ENCODE data around the gene PTH2R.
"Not testable (repeated sequence)": the region's sequence is repeated elsewhere in the genome, so short reads cannot be mapped to it uniquely, and the experiment has no call there.

PTH2R gene

DNA sequence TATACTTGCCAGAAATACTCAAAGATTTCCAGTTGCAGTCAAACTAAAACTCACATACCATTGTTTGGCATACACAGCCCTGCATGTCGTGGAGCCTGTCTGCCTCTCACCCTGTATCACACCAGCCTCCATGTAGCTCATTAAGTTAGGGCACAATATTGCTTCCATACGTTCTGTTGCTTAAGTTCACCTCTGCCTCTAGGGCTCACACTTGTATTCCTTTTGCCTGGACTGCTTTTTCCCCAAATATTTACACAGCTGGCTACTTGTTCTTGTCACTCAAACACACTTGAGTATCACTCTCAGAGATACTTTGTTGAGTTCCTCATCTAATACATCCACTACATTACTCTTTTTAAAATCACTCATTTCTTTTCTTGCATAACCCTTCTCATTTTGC lies 83.1 kb downstream of the PTH2R start:
- H3K36me3 Mint-ChIP-seq = no peaks in the 10 kb centered on the region
- H3K27ac Mint-ChIP-seq = no peak overlapping the region
- H3K4me1 Mint-ChIP-seq (ENCODE audit: low read depth) = no peaks in the 10 kb centered on the region
- no peaks in the 10 kb centered on the region for H3K9me3 Mint-ChIP-seq (ENCODE audit: low read depth)
- H3K4me3 Mint-ChIP-seq = no peak overlapping the region
- peaks cover 1% of the 10 kb centered on the region for H3K27me3 Mint-ChIP-seq

DNA sequence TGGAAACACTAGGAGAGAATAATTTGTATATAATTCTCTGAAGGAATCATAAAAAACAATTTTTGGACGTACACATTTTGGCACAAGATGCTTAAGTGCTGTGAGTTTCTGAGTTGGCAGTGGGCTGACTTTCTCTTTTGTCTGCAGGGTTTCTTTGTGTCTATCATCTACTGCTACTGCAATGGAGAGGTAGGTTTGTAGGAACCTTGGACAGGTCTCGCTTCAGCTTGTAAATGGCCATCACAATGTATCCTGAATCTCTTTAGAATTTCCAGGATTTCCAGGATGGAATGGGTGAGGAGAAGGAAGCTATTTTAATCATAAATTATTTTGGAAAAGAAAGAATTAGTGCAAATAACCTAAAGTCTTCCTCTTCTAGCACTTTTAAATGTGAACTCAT lies 83.9 kb downstream of the PTH2R start:
- Mint-ChIP-seq H3K27me3 (peaks cover 1% of the 10 kb centered on the region), H3K27ac (no peak overlapping the region), H3K36me3 (no peaks in the 10 kb centered on the region), H3K9me3 (ENCODE audit: low read depth) (no peaks in the 10 kb centered on the region), H3K4me3 (no peak overlapping the region), H3K4me1 (ENCODE audit: low read depth) (no peaks in the 10 kb centered on the region)

DNA sequence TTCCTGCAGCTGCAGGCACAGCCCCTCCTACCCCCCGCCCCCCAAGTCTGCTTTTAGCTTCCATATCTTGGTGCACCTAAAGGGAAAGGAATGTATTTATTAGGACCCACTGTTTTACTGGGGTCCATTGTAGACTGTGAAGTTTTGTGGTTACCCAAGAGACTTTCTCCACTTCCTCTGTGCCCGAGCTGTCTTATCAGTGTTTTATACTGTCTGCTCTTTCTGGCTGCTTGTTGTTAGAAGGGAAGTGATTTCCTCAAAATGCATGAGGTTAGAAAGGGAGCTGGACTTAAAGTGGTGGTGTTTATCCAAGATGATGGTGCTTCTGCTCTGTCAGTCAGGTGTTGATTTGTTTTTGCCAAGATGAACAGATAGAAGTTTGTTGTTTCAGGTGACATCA lies 85.0 kb downstream of the PTH2R start:
- H3K27me3 Mint-ChIP-seq = peaks cover 1% of the 10 kb centered on the region
- no peaks in the 10 kb centered on the region for H3K4me1 Mint-ChIP-seq (ENCODE audit: low read depth)
- no peaks in the 10 kb centered on the region for H3K36me3 Mint-ChIP-seq
- H3K9me3 Mint-ChIP-seq (ENCODE audit: low read depth) = no peaks in the 10 kb centered on the region
- no peak overlapping the region for H3K4me3 Mint-ChIP-seq
- H3K27ac Mint-ChIP-seq = no peak overlapping the region

DNA sequence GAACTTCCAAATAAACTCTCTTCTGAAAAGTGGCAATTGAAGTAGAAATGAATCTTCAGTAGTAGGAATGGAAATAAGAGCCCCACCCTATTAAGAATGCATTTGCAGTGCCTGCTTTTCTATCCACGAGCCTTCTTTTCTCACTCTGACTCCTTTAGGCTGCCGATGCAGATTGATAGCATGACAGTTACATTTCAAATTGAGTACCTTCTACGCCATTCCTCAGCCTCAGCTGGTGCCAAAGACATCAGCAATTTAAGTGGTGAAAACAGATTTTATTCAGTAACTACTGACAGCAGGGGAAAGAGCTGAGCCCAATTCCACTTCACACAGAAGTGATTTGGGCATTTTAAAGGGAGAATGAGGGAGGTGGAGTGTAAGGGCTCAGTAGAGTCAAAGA lies 85.5 kb downstream of the PTH2R start:
- H3K27ac Mint-ChIP-seq = no peak overlapping the region

DNA sequence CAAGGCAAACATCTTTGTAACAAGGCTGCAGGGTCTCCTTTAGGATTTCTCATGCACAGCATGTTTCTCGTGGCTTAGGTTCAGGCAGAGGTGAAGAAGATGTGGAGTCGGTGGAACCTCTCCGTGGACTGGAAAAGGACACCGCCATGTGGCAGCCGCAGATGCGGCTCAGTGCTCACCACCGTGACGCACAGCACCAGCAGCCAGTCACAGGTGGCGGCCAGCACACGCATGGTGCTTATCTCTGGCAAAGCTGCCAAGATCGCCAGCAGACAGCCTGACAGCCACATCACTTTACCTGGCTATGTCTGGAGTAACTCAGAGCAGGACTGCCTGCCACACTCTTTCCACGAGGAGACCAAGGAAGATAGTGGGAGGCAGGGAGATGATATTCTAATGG lies 86.6 kb downstream of the PTH2R start:
- H3K9me3 Mint-ChIP-seq (ENCODE audit: low read depth) = no peaks in the 10 kb centered on the region
- no peaks in the 10 kb centered on the region for H3K4me1 Mint-ChIP-seq (ENCODE audit: low read depth)
- no peaks in the 10 kb centered on the region for H3K27me3 Mint-ChIP-seq
- no peak overlapping the region for H3K27ac Mint-ChIP-seq
- no peaks in the 10 kb centered on the region for H3K36me3 Mint-ChIP-seq
- H3K4me3 Mint-ChIP-seq = no peak overlapping the region

More for the DNA sequence above, 85.5 kb downstream of the PTH2R start:
- no peaks in the 10 kb centered on the region for H3K36me3 Mint-ChIP-seq
- no peak overlapping the region for H3K4me3 Mint-ChIP-seq
- H3K9me3 Mint-ChIP-seq (ENCODE audit: low read depth) = no peaks in the 10 kb centered on the region
- H3K4me1 Mint-ChIP-seq (ENCODE audit: low read depth) = no peaks in the 10 kb centered on the region
- peaks cover 1% of the 10 kb centered on the region for H3K27me3 Mint-ChIP-seq

DNA sequence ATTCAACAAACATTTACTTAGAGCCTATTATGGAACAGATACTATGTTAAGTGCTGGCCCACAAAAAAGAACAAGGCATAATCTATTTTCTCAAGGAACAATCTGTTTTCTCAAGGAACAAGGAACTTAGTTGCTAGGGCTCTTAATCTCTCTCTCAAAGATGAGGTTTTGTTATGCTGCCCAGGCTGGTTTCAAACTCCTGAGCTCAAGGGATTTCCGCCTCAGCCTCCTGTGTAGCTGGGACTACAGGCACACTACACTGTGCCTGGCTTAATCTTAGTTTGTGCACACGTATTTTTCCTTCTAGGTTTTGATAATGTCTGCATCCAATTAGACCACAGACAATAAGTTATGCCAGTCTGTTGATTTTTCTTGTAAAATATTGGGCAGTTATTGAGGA lies 89.5 kb downstream of the PTH2R start:
- H3K27me3 Mint-ChIP-seq = no peaks in the 10 kb centered on the region
- H3K36me3 Mint-ChIP-seq = no peaks in the 10 kb centered on the region
- no peak overlapping the region for H3K27ac Mint-ChIP-seq
- H3K4me1 Mint-ChIP-seq (ENCODE audit: low read depth) = no peaks in the 10 kb centered on the region
- no peaks in the 10 kb centered on the region for H3K9me3 Mint-ChIP-seq (ENCODE audit: low read depth)
- no peak overlapping the region for H3K4me3 Mint-ChIP-seq

DNA sequence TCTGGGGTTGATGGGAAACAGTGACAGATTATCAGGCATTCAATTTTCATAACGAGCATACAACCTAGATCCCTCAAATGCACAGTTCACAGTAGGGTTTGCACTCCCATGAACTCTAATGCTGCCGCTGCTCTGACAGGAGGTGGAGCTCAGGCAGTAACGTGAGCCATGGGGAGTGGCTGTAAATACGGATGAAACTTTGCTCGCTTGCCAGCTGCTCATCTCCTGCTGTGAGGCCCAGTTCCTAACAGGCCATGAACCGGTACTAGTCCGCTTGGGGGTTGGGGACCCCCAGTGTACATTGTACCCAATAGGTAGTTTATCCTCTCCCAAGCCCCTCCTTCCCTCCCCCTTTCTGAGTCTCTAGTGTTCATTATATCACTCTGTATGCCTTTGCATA lies 94.6 kb downstream of the PTH2R start:
- H3K27me3 Mint-ChIP-seq = no peaks in the 10 kb centered on the region
- no peaks in the 10 kb centered on the region for H3K4me1 Mint-ChIP-seq (ENCODE audit: low read depth)
- no peaks in the 10 kb centered on the region for H3K36me3 Mint-ChIP-seq
- no peak overlapping the region for H3K4me3 Mint-ChIP-seq
- H3K9me3 Mint-ChIP-seq (ENCODE audit: low read depth) = no peaks in the 10 kb centered on the region
- no peak overlapping the region for H3K27ac Mint-ChIP-seq

DNA sequence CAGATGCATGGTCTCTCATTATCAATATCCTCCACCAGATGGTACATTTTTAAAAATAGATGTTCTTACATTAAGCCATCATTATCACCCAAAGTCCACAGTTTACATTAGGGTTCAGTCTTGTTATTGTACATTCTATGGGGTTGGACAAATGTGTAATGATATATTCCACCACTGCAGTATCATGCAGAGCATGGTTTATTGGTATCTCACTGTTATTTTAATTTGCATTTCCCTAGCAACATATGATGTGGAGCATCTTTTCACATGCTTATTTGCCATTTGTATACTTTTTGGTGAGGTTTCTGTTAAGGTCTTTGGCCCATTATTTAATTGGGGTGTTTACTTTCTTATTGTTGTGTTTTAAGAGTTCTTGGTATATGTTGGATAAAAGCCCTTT lies 95.7 kb downstream of the PTH2R start:
- Mint-ChIP-seq H3K9me3 (ENCODE audit: low read depth) (peaks cover 4% of the 10 kb centered on the region), H3K36me3 (no peaks in the 10 kb centered on the region), H3K27me3 (no peaks in the 10 kb centered on the region), H3K4me1 (ENCODE audit: low read depth) (no peaks in the 10 kb centered on the region), H3K27ac (no peak overlapping the region), H3K4me3 (no peak overlapping the region)

DNA sequence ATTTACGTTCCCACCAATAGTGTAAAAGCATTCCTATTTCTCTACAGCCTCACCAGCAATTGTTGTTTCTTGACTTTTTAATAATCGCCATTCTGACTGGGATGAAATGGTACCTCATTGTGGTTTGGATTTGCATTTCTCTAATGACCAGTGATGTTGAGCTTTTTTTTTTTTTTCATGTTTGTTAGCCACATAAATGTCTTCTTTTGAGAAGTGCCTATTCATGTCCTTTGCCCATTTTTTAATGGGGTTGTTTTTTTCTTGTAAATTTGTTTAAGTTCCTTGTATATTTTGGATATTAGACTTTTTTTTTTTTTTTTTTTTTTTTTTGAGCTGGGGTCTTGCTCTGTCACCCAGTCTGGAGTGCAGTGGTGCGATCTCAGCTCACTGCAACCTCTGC lies 98.8 kb downstream of the PTH2R start:
- H3K4me3 Mint-ChIP-seq; H3K27ac Mint-ChIP-seq; H3K36me3 Mint-ChIP-seq; H3K27me3 Mint-ChIP-seq; H3K9me3 Mint-ChIP-seq (ENCODE audit: low read depth); H3K4me1 Mint-ChIP-seq (ENCODE audit: low read depth): not testable (repeated sequence)

DNA sequence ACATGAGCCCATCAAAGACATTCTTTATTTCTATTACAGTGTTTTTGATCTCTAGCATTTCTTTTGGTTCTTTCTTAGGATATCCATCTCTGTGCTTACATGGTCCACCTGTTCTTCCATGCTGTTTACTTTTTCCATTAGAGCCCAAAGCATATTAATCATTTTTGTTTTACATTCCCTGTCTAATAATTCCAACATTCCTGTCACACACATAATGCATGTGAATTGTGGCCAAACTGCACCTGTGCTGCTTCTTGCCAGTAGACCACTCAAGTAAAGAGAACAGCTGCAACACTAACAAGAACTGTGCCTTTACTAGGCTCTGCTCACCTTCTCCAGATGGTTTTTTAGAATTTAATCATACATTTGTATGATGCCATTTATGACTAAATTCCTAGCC lies 103.0 kb downstream of the PTH2R start:
- H3K4me3 Mint-ChIP-seq = no peak overlapping the region
- no peaks in the 10 kb centered on the region for H3K36me3 Mint-ChIP-seq
- H3K4me1 Mint-ChIP-seq (ENCODE audit: low read depth) = no peaks in the 10 kb centered on the region
- H3K27me3 Mint-ChIP-seq = peaks cover 5% of the 10 kb centered on the region
- H3K27ac Mint-ChIP-seq = no peak overlapping the region
- peaks cover 10% of the 10 kb centered on the region for H3K9me3 Mint-ChIP-seq (ENCODE audit: low read depth)

DNA sequence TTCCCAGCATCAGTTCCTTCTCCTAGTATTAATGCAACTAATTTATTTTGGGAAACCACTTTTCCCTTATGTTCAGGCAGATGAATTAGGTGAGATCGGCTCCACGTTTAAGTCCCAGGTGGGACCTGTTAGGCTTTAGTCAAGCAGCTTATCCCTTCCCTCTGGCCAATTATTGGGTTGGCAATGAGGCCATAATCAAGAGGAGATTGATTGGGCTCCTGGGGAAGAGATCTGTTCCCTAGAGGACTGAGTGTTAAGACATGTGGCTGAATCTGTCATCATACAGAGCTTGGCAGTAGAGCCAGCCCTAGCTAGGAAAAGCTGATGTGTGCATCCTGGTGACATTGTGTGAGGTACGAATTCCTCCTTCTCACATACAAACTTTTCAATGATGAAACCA lies 104.4 kb downstream of the PTH2R start:
- Mint-ChIP-seq H3K4me1 (ENCODE audit: low read depth) (no peaks in the 10 kb centered on the region), H3K9me3 (ENCODE audit: low read depth) (peaks cover 18% of the 10 kb centered on the region), H3K27ac (no peak overlapping the region), H3K27me3 (peaks cover 5% of the 10 kb centered on the region), H3K36me3 (no peaks in the 10 kb centered on the region), H3K4me3 (no peak overlapping the region)

DNA sequence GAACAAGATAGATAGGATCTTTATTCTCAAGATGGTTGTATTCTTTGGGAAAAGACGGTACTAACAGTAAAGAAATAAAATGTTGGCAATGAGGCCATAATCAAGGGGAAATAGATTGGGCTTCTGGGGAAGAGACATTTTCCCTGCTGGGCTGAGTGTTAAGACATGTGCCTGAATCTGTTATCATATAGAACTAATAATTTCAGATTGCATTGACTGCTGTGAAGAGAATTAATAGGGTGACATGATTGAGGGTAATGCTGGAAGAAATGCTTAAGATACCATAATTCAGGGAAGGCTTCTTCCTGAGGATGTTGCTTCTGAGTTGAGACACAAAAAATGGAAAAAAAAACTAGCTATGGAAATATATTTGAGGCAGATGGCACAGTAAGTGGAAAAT lies 105.0 kb downstream of the PTH2R start:
- Mint-ChIP-seq H3K9me3 (ENCODE audit: low read depth) (peaks cover 15% of the 10 kb centered on the region), H3K36me3 (no peaks in the 10 kb centered on the region), H3K27me3 (peaks cover 5% of the 10 kb centered on the region), H3K27ac (no peak overlapping the region), H3K4me3 (no peak overlapping the region), H3K4me1 (ENCODE audit: low read depth) (no peaks in the 10 kb centered on the region)

DNA sequence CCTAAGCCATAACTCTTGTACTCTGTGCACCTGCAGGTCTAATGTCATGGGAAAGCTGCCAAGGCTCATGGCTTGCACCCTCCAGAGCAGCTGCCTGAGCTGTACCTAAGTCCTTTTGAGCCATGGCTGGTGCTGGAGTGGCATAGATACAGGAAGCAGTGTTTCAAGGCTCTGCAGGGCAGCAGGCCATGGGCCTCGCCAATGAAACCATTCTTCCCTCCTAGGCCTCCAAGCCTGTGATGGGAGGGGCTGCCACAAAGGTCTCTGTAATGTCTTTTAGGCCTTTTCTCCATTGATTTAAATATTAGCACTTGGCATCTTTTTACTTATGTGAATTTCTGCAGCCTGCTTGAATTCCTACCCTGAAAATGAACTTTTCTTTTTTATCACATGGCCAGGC lies 108.5 kb downstream of the PTH2R start:
- no peaks in the 10 kb centered on the region for H3K4me1 Mint-ChIP-seq (ENCODE audit: low read depth)
- no peak overlapping the region for H3K4me3 Mint-ChIP-seq
- no peaks in the 10 kb centered on the region for H3K36me3 Mint-ChIP-seq
- H3K27me3 Mint-ChIP-seq = no peaks in the 10 kb centered on the region
- H3K27ac Mint-ChIP-seq = no peak overlapping the region
- peaks cover 8% of the 10 kb centered on the region for H3K9me3 Mint-ChIP-seq (ENCODE audit: low read depth)

DNA sequence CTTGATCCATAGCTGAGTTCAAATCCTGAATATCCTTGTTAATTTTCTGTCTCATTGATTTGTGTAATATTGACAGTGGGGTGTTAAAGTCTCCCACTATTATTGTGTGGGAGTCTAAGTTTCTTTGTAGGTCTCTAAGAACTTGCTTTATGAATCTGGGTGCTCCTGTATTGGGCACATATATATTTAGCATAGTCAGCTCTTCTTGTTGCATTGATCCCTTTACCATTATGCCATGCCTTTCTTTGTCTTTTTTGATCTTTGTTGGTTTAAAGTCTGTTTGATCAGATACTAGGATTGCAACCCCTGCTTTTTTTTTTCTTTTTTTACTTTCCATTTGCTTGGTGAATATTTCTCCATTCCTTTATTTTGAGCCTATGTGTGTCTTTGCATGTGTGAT lies 116.5 kb downstream of the PTH2R start:
- not testable (repeated sequence) for H3K27ac Mint-ChIP-seq; H3K4me1 Mint-ChIP-seq (ENCODE audit: low read depth); H3K36me3 Mint-ChIP-seq; H3K27me3 Mint-ChIP-seq; H3K4me3 Mint-ChIP-seq; H3K9me3 Mint-ChIP-seq (ENCODE audit: low read depth)

DNA sequence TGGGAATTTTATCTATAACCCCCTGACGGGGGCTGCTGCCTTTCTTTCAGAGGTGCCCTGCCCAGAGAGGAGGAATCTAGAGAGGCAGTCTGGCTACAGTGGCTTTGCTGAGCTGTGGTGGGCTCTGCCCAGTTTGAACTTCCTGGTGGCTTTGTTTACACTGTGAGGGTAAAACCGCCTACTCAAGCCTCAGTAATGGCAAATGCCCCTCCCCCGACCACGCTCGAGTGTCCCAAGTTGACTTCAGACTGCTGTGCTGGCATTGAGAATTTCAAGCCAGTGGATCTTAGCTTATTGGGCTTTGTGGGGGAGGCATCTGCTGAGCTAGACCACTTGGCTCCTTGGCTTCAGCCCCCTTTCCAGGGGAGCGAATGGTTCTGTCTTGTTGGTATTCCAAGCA lies 118.6 kb downstream of the PTH2R start:
- H3K27me3 Mint-ChIP-seq; H3K27ac Mint-ChIP-seq; H3K9me3 Mint-ChIP-seq (ENCODE audit: low read depth); H3K4me1 Mint-ChIP-seq (ENCODE audit: low read depth); H3K4me3 Mint-ChIP-seq; H3K36me3 Mint-ChIP-seq: not testable (repeated sequence)

DNA sequence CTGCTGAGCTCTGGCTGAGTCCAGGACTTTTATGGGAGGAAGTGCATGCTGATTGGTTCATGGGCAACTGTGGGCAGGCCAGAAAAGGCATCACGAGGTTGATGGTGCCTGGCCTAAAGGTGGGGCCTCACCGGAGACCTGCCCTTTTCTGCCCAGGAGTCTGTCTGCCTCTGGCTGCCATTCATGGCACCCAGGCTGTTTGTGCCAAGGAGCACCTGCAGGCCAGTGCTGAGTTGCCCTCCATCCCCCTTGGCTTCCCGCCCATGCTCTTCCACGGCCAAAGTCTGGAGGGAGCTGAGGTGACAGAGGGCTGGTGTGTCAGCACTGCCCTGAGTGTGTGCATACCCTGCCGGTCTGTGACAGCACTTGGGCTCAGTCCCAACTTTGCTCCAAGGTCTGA lies 123.2 kb downstream of the PTH2R start:
- no peaks in the 10 kb centered on the region for H3K9me3 Mint-ChIP-seq (ENCODE audit: low read depth)
- no peak overlapping the region for H3K4me3 Mint-ChIP-seq
- H3K36me3 Mint-ChIP-seq = no peaks in the 10 kb centered on the region
- H3K27me3 Mint-ChIP-seq = no peaks in the 10 kb centered on the region
- no peaks in the 10 kb centered on the region for H3K4me1 Mint-ChIP-seq (ENCODE audit: low read depth)
- H3K27ac Mint-ChIP-seq = no peak overlapping the region

DNA sequence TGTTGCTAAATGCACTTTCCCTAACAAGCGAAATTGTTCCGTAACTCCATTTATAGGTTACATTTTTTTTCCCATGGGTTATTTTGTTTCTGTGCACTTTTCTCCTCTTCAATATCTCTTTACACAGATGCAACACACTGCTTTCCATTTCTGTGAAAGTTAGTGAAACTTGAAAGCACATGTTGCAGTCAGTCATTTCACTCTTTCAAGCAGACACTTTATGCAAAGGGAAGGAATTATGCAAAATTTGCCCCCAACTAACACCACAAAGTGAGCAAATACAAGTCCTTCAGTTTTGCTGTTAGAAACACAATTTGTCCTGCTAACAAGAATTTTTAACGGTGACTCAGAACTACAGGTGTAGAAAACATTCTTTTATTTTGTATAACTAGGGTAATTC lies 124.8 kb downstream of the PTH2R start:
- Mint-ChIP-seq H3K27ac (no peak overlapping the region), H3K4me1 (ENCODE audit: low read depth) (no peaks in the 10 kb centered on the region), H3K4me3 (no peak overlapping the region), H3K36me3 (no peaks in the 10 kb centered on the region), H3K9me3 (ENCODE audit: low read depth) (peaks cover 3% of the 10 kb centered on the region), H3K27me3 (no peaks in the 10 kb centered on the region)
